Panc1 (cell line): ENCODE data around the gene RPP25L.

Experiments
- POLR2AphosphoS5 ChIP-seq: IDR thresholded peaks from 2 replicates; pipeline ENCODE4 v1.6.1; 2012; ENCODE audit warnings: mild to moderate bottlenecking, low read depth, low read length, moderate library complexity
- TF ChIP-seq, protein P1 (sequence below): fragments of 450-650 bp; IDR thresholded peaks from 2 replicates; pipeline ENCODE4 v1.5.1; 2017; ENCODE audit warnings: mild to moderate bottlenecking

- TF ChIP-seq, protein P1, sequence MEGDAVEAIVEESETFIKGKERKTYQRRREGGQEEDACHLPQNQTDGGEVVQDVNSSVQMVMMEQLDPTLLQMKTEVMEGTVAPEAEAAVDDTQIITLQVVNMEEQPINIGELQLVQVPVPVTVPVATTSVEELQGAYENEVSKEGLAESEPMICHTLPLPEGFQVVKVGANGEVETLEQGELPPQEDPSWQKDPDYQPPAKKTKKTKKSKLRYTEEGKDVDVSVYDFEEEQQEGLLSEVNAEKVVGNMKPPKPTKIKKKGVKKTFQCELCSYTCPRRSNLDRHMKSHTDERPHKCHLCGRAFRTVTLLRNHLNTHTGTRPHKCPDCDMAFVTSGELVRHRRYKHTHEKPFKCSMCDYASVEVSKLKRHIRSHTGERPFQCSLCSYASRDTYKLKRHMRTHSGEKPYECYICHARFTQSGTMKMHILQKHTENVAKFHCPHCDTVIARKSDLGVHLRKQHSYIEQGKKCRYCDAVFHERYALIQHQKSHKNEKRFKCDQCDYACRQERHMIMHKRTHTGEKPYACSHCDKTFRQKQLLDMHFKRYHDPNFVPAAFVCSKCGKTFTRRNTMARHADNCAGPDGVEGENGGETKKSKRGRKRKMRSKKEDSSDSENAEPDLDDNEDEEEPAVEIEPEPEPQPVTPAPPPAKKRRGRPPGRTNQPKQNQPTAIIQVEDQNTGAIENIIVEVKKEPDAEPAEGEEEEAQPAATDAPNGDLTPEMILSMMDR, result no peak
- TF ChIP-seq POLR2AphosphoS5, result no peak
These were observed 37.3 kb downstream of the RPP25L start for GRCh38 chr9:34574571-34574970.
